Measurements from ENCODE around the gene CFAP221.

DNA sequence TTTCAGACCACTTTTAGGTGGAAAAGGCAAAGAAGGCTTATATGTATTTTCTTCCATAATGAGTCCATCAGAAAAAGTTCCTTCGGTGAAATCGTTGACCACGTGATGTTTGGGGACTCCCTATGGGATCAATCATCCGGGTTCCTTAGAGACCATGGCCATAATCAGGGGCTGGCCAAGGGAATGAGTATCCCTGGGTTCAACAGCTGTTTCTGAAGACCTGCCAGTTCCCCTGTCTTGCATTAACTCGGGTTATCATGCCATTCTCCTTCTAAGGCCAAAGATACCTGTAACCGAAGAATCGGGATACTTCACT is 116.1 kb downstream of the CFAP221 start:
- TF ChIP-seq, protein P1, sequence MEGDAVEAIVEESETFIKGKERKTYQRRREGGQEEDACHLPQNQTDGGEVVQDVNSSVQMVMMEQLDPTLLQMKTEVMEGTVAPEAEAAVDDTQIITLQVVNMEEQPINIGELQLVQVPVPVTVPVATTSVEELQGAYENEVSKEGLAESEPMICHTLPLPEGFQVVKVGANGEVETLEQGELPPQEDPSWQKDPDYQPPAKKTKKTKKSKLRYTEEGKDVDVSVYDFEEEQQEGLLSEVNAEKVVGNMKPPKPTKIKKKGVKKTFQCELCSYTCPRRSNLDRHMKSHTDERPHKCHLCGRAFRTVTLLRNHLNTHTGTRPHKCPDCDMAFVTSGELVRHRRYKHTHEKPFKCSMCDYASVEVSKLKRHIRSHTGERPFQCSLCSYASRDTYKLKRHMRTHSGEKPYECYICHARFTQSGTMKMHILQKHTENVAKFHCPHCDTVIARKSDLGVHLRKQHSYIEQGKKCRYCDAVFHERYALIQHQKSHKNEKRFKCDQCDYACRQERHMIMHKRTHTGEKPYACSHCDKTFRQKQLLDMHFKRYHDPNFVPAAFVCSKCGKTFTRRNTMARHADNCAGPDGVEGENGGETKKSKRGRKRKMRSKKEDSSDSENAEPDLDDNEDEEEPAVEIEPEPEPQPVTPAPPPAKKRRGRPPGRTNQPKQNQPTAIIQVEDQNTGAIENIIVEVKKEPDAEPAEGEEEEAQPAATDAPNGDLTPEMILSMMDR (IDR thresholded peaks at IDR 0.05), result no peak
- TF ChIP-seq POLR2A (IDR thresholded peaks at IDR 0.05), result no peak

Measured in uterus (tissue), 2 donors.